Measurements from ENCODE around the gene FHOD3.

Gene FHOD3

GRCh38 chr18:36380173-36380827 is 82.8 kb downstream of the FHOD3 start:
- Histone ChIP-seq H3K4me3 (ENCODE audit: control insufficient read depth in 1 of 7, extremely low read depth in 1 of 7, insufficient read depth in 4 of 7, low read depth in 2 of 7, low read length in 6 of 7) (no peak overlapping the region), H3K4me1 (ENCODE audit: control extremely low read depth in 1 of 4, control insufficient read depth in 4 of 4, insufficient read depth in 4 of 4, low read length in 3 of 4) (no peaks in the 10 kb centered on the region), H3K36me3 (ENCODE audit: control insufficient read depth in 4 of 4, insufficient read depth in 4 of 4, low read length in 3 of 4) (no peaks in the 10 kb centered on the region), H3K27me3 (replicated peaks in 2 of 5; ENCODE audit: control insufficient read depth in 4 of 5, insufficient read depth in 5 of 5, low read length in 4 of 5) (peaks cover 0 to 83% (median 36%) of the 10 kb centered on the region in 5 experiments), H3K9me3 (ENCODE audit: control extremely low read depth in 1 of 5, control insufficient read depth in 4 of 5, insufficient read depth in 2 of 5, low read depth in 1 of 5, low read length in 4 of 5) (no peaks in the 10 kb centered on the region), H3K27ac (ENCODE audit: insufficient read depth in 1 of 2, low read depth in 1 of 2, low read length in 2 of 2, poor library complexity in 1 of 2, severe bottlenecking in 2 of 2) (no peak overlapping the region)
- no peak for DNase-seq
- 64% methylated on average over 2 of the region's 3 CpGs for WGBS (ENCODE audit: insufficient coverage)
- POLR2A ChIA-PET: no interaction called here
- CTCF ChIA-PET: no interaction called here

GRCh38 chr18:36381075-36381474 is 83.6 kb downstream of the FHOD3 start:
- no peak for DNase-seq
- peaks cover 0 to 79% (median 33%) of the 10 kb centered on the region in 5 experiments for H3K27me3 ChIP-seq (replicated peaks in 2 of 5; ENCODE audit: control insufficient read depth in 4 of 5, insufficient read depth in 5 of 5, low read length in 4 of 5)

GRCh38 chr18:36382854-36383253 is 85.3 kb downstream of the FHOD3 start:
- H3K4me3 ChIP-seq (ENCODE audit: control insufficient read depth in 1 of 7, extremely low read depth in 1 of 7, insufficient read depth in 4 of 7, low read depth in 2 of 7, low read length in 6 of 7): no peak overlapping the region
- H3K36me3 ChIP-seq (ENCODE audit: control insufficient read depth in 4 of 4, insufficient read depth in 4 of 4, low read length in 3 of 4): no peaks in the 10 kb centered on the region
- no peak for DNase-seq
- 100% methylated on average over 3 of the region's 5 CpGs for WGBS (ENCODE audit: insufficient coverage)
- H3K27ac ChIP-seq (ENCODE audit: insufficient read depth in 1 of 2, low read depth in 1 of 2, low read length in 2 of 2, poor library complexity in 1 of 2, severe bottlenecking in 2 of 2): no peak overlapping the region
- POLR2A ChIA-PET: no interaction called here
- CTCF ChIA-PET: no interaction called here
- H3K9me3 ChIP-seq (ENCODE audit: control extremely low read depth in 1 of 5, control insufficient read depth in 4 of 5, insufficient read depth in 2 of 5, low read depth in 1 of 5, low read length in 4 of 5): no peaks in the 10 kb centered on the region
- peaks cover 0 to 75% (median 23%) of the 10 kb centered on the region in 5 experiments for H3K27me3 ChIP-seq (replicated peaks in 2 of 5; ENCODE audit: control insufficient read depth in 4 of 5, insufficient read depth in 5 of 5, low read length in 4 of 5)
- H3K4me1 ChIP-seq (ENCODE audit: control extremely low read depth in 1 of 4, control insufficient read depth in 4 of 4, insufficient read depth in 4 of 4, low read length in 3 of 4): no peaks in the 10 kb centered on the region

More at GRCh38 chr18:36381075-36381474, 83.6 kb downstream of the FHOD3 start:
- Histone ChIP-seq H3K4me3 (ENCODE audit: control insufficient read depth in 1 of 7, extremely low read depth in 1 of 7, insufficient read depth in 4 of 7, low read depth in 2 of 7, low read length in 6 of 7) (no peak overlapping the region), H3K4me1 (ENCODE audit: control extremely low read depth in 1 of 4, control insufficient read depth in 4 of 4, insufficient read depth in 4 of 4, low read length in 3 of 4) (no peaks in the 10 kb centered on the region), H3K27ac (ENCODE audit: insufficient read depth in 1 of 2, low read depth in 1 of 2, low read length in 2 of 2, poor library complexity in 1 of 2, severe bottlenecking in 2 of 2) (no peak overlapping the region), H3K9me3 (ENCODE audit: control extremely low read depth in 1 of 5, control insufficient read depth in 4 of 5, insufficient read depth in 2 of 5, low read depth in 1 of 5, low read length in 4 of 5) (no peaks in the 10 kb centered on the region), H3K36me3 (ENCODE audit: control insufficient read depth in 4 of 4, insufficient read depth in 4 of 4, low read length in 3 of 4) (no peaks in the 10 kb centered on the region)
- WGBS (ENCODE audit: insufficient coverage): 94% methylated on average over 2 of the region's 4 CpGs
- POLR2A ChIA-PET: no interaction called here
- CTCF ChIA-PET: no interaction called here

- Histone ChIP-seq H3K27ac (ENCODE audit: insufficient read depth in 1 of 2, low read depth in 1 of 2, low read length in 2 of 2, poor library complexity in 1 of 2, severe bottlenecking in 2 of 2) (no peak overlapping the region), H3K9me3 (ENCODE audit: control extremely low read depth in 1 of 5, control insufficient read depth in 4 of 5, insufficient read depth in 2 of 5, low read depth in 1 of 5, low read length in 4 of 5) (no peaks in the 10 kb centered on the region), H3K4me1 (ENCODE audit: control extremely low read depth in 1 of 4, control insufficient read depth in 4 of 4, insufficient read depth in 4 of 4, low read length in 3 of 4) (no peaks in the 10 kb centered on the region), H3K36me3 (ENCODE audit: control insufficient read depth in 4 of 4, insufficient read depth in 4 of 4, low read length in 3 of 4) (no peaks in the 10 kb centered on the region), H3K27me3 (replicated peaks in 2 of 5; ENCODE audit: control insufficient read depth in 4 of 5, insufficient read depth in 5 of 5, low read length in 4 of 5) (peaks cover 0 to 74% (median 25%) of the 10 kb centered on the region in 5 experiments), H3K4me3 (ENCODE audit: control insufficient read depth in 1 of 7, extremely low read depth in 1 of 7, insufficient read depth in 4 of 7, low read depth in 2 of 7, low read length in 6 of 7) (no peak overlapping the region)
- CTCF ChIA-PET: no interaction called here
- POLR2A ChIA-PET: no interaction called here
- 95% methylated on average over 7 of the region's 10 CpGs for WGBS (ENCODE audit: insufficient coverage)
- no peak for DNase-seq
These were observed 88.8 kb downstream of the FHOD3 start for GRCh38 chr18:36386150-36386920.

- CTCF ChIA-PET: no interaction called here
- 80% methylated on average over 1 of the region's 3 CpGs for WGBS (ENCODE audit: insufficient coverage)
- H3K4me3 ChIP-seq (ENCODE audit: control insufficient read depth in 1 of 7, extremely low read depth in 1 of 7, insufficient read depth in 4 of 7, low read depth in 2 of 7, low read length in 6 of 7): no peak overlapping the region
- no peak overlapping the region for H3K27ac ChIP-seq (ENCODE audit: insufficient read depth in 1 of 2, low read depth in 1 of 2, low read length in 2 of 2, poor library complexity in 1 of 2, severe bottlenecking in 2 of 2)
- H3K9me3 ChIP-seq (ENCODE audit: control extremely low read depth in 1 of 5, control insufficient read depth in 4 of 5, insufficient read depth in 2 of 5, low read depth in 1 of 5, low read length in 4 of 5): no peaks in the 10 kb centered on the region
- H3K4me1 ChIP-seq (ENCODE audit: control extremely low read depth in 1 of 4, control insufficient read depth in 4 of 4, insufficient read depth in 4 of 4, low read length in 3 of 4): no peaks in the 10 kb centered on the region
- POLR2A ChIA-PET: no interaction called here
- H3K27me3 ChIP-seq (replicated peaks in 2 of 5; ENCODE audit: control insufficient read depth in 4 of 5, insufficient read depth in 5 of 5, low read length in 4 of 5): peaks cover 0 to 65% (median 19%) of the 10 kb centered on the region in 5 experiments
- no peaks in the 10 kb centered on the region for H3K36me3 ChIP-seq (ENCODE audit: control insufficient read depth in 4 of 4, insufficient read depth in 4 of 4, low read length in 3 of 4)
- no peak for DNase-seq
These were observed 89.8 kb downstream of the FHOD3 start for GRCh38 chr18:36387310-36387709.

- Histone ChIP-seq H3K27ac (ENCODE audit: insufficient read depth in 1 of 2, low read depth in 1 of 2, low read length in 2 of 2, poor library complexity in 1 of 2, severe bottlenecking in 2 of 2) (no peak overlapping the region), H3K27me3 (replicated peaks in 2 of 5; ENCODE audit: control insufficient read depth in 4 of 5, insufficient read depth in 5 of 5, low read length in 4 of 5) (peaks cover 0 to 62% (median 15%) of the 10 kb centered on the region in 5 experiments), H3K4me3 (ENCODE audit: control insufficient read depth in 1 of 7, extremely low read depth in 1 of 7, insufficient read depth in 4 of 7, low read depth in 2 of 7, low read length in 6 of 7) (no peak overlapping the region), H3K36me3 (ENCODE audit: control insufficient read depth in 4 of 4, insufficient read depth in 4 of 4, low read length in 3 of 4) (no peaks in the 10 kb centered on the region), H3K9me3 (ENCODE audit: control extremely low read depth in 1 of 5, control insufficient read depth in 4 of 5, insufficient read depth in 2 of 5, low read depth in 1 of 5, low read length in 4 of 5) (peaks cover 0 to under 1% (median 0%) of the 10 kb centered on the region in 5 experiments), H3K4me1 (ENCODE audit: control extremely low read depth in 1 of 4, control insufficient read depth in 4 of 4, insufficient read depth in 4 of 4, low read length in 3 of 4) (no peaks in the 10 kb centered on the region)
- WGBS (ENCODE audit: insufficient coverage): 84% methylated on average over 2 of the region's 4 CpGs
- DNase-seq: no peak
- ChIA-PET CTCF (no interaction called here), POLR2A (no interaction called here)
These were observed 90.8 kb downstream of the FHOD3 start for GRCh38 chr18:36388310-36388709.

- Histone ChIP-seq H3K36me3 (ENCODE audit: control insufficient read depth in 4 of 4, insufficient read depth in 4 of 4, low read length in 3 of 4) (no peaks in the 10 kb centered on the region), H3K9me3 (ENCODE audit: control extremely low read depth in 1 of 5, control insufficient read depth in 4 of 5, insufficient read depth in 2 of 5, low read depth in 1 of 5, low read length in 4 of 5) (peaks cover 0 to 6% (median 0%) of the 10 kb centered on the region in 5 experiments), H3K4me3 (ENCODE audit: control insufficient read depth in 1 of 7, extremely low read depth in 1 of 7, insufficient read depth in 4 of 7, low read depth in 2 of 7, low read length in 6 of 7) (no peak overlapping the region), H3K27ac (ENCODE audit: insufficient read depth in 1 of 2, low read depth in 1 of 2, low read length in 2 of 2, poor library complexity in 1 of 2, severe bottlenecking in 2 of 2) (no peak overlapping the region), H3K4me1 (ENCODE audit: control extremely low read depth in 1 of 4, control insufficient read depth in 4 of 4, insufficient read depth in 4 of 4, low read length in 3 of 4) (no peaks in the 10 kb centered on the region), H3K27me3 (replicated peaks in 2 of 5; ENCODE audit: control insufficient read depth in 4 of 5, insufficient read depth in 5 of 5, low read length in 4 of 5) (peaks cover 0 to 62% (median 15%) of the 10 kb centered on the region in 5 experiments)
- DNase-seq: no peak
- ChIA-PET POLR2A (no interaction called here), CTCF (no interaction called here)
- WGBS (ENCODE audit: insufficient coverage): 80% methylated on average over 1 of the region's 7 CpGs
These were observed 91.5 kb downstream of the FHOD3 start for GRCh38 chr18:36389027-36389426.

All from common myeloid progenitor, CD34-positive (primary cell).